Breast epithelium (tissue), 3 donors: ENCODE measurements around the gene PYGO1.

Source experiments
- POLR2A ChIP-seq: fragments of 450-650 bp; IDR thresholded peaks from one replicate; pipeline ENCODE4 v1.6.1; 2016; ENCODE audit warnings: antibody characterized with exemption, mild to moderate bottlenecking, moderate library complexity
- POLR2AphosphoS5 ChIP-seq, 3 donors: sonication (generic); formaldehyde crosslinking; IDR thresholded peaks; one replicate each; pipeline ENCODE4 v1.6.1; 2017; ENCODE audit warnings: antibody characterized with exemption in 3 of 3
- TF ChIP-seq, protein P1 (sequence below), 3 donors: fragments of 450-650 bp; IDR thresholded peaks; one replicate each; pipeline ENCODE4 v1.5.1; 2016 to 2017; ENCODE audit warnings: antibody characterized with exemption in 3 of 3, mild to moderate bottlenecking in 3 of 3, moderate library complexity in 3 of 3

DNA sequence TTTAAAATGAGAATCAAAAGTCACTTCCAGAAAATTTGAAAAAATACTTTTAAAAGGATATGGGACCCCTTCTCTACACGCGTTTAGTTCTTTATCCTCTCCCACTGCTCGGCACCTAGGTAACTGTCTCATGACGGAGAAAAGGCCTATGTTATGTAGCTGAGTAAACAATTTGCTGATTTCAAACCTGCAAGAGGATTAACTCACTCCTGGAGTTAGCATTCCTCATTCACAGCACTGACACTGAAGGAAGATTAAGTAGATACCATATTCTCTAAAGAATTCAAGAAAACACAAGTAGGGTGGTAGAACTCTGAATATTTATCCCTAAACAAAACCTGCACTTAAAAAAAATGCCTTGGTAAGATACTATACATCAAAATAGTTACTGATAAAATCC is 30.2 kb upstream of the PYGO1 start:
- TF ChIP-seq, protein P1, sequence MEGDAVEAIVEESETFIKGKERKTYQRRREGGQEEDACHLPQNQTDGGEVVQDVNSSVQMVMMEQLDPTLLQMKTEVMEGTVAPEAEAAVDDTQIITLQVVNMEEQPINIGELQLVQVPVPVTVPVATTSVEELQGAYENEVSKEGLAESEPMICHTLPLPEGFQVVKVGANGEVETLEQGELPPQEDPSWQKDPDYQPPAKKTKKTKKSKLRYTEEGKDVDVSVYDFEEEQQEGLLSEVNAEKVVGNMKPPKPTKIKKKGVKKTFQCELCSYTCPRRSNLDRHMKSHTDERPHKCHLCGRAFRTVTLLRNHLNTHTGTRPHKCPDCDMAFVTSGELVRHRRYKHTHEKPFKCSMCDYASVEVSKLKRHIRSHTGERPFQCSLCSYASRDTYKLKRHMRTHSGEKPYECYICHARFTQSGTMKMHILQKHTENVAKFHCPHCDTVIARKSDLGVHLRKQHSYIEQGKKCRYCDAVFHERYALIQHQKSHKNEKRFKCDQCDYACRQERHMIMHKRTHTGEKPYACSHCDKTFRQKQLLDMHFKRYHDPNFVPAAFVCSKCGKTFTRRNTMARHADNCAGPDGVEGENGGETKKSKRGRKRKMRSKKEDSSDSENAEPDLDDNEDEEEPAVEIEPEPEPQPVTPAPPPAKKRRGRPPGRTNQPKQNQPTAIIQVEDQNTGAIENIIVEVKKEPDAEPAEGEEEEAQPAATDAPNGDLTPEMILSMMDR (IDR thresholded peaks at IDR 0.05), result no peak
- TF ChIP-seq POLR2A, result no peak
- TF ChIP-seq POLR2AphosphoS5 (IDR thresholded peaks at IDR 0.05), result no peak
